Forelimb muscle (tissue), 1 donor: Measurements from ENCODE around the gene ADIPOR2. TPM values are rescaled to one million over a fixed set of nuclear protein-coding genes. Genes with fewer than 3 reads are reported as not detected.
"Not testable (repeated sequence)": the region's sequence is repeated elsewhere in the genome, so short reads cannot be mapped to it uniquely, and the experiment has no call there.

Experiments
- DNase-seq: peaks from one replicate; pipeline ENCODE4 v3.0.0-alpha.2; 2013; ENCODE audit warnings: low read depth
- polyA plus RNA-seq: library from polyadenylated mRNA; unstranded; fragments of 120-200 nt; gene quantifications from one replicate; pipeline ENCODE4 v1.2.1, GENCODE V29; 2013; ENCODE audit not compliant: insufficient read length

ADIPOR2 gene
- polyA plus RNA-seq, 1 donor = 24.3 TPM

- no peak for DNase-seq
Measured at GRCh38 chr12:1811281-1811947, 120.5 kb downstream of the ADIPOR2 start.

- DNase-seq = no peak
Measured at GRCh38 chr12:1811948-1812291, 121.0 kb downstream of the ADIPOR2 start.

GRCh38 chr12:1812650-1813302 lies 121.9 kb downstream of the ADIPOR2 start:
- DNase-seq = no peak

GRCh38 chr12:1814266-1814665 lies 123.4 kb downstream of the ADIPOR2 start:
- DNase-seq = no peak

GRCh38 chr12:1815108-1815507 lies 124.2 kb downstream of the ADIPOR2 start:
- no peak for DNase-seq

GRCh38 chr12:1815814-1816729 lies 125.2 kb downstream of the ADIPOR2 start:
- no peak for DNase-seq

GRCh38 chr12:1816730-1817348 lies 126.0 kb downstream of the ADIPOR2 start:
- no peak for DNase-seq

- not testable (repeated sequence) for DNase-seq
Measured at GRCh38 chr12:1817928-1818327, 127.1 kb downstream of the ADIPOR2 start.

- no peak for DNase-seq
Measured at GRCh38 chr12:1819050-1819449, 128.2 kb downstream of the ADIPOR2 start.

- no peak for DNase-seq
Measured at GRCh38 chr12:1819571-1819970, 128.7 kb downstream of the ADIPOR2 start.

GRCh38 chr12:1820191-1820895 lies 129.5 kb downstream of the ADIPOR2 start, which contains the start of gene LRTM2:
Gene LRTM2, plus strand, starts transcription at chr12:1820565. Its CDS starts 7,584 bp downstream, at chr12:1828149.
- DNase-seq = no peak

GRCh38 chr12:1820896-1821291 lies 130.0 kb downstream of the ADIPOR2 start:
- DNase-seq = no peak

GRCh38 chr12:1821805-1822204 lies 130.9 kb downstream of the ADIPOR2 start:
- no peak for DNase-seq

- no peak for DNase-seq
Measured at GRCh38 chr12:1822699-1823098, 131.8 kb downstream of the ADIPOR2 start.

- DNase-seq = no peak
Measured at GRCh38 chr12:1823237-1823636, 132.4 kb downstream of the ADIPOR2 start.

- DNase-seq = no peak
Measured at GRCh38 chr12:1825382-1826102, 134.7 kb downstream of the ADIPOR2 start.

GRCh38 chr12:1826401-1826800 lies 135.5 kb downstream of the ADIPOR2 start:
- no peak for DNase-seq

GRCh38 chr12:1826867-1827705 lies 136.2 kb downstream of the ADIPOR2 start:
- no peak for DNase-seq
